Urothelium cell line (cell line): ENCODE data around the gene GALR2.
"Not testable (repeated sequence)": the region's sequence is repeated elsewhere in the genome, so short reads cannot be mapped to it uniquely, and the experiment has no call there.

Experiments used
- DNase-seq: peaks from one replicate; pipeline ENCODE4 v3.0.0; 2011; ENCODE audit warnings: low spot score, mixed read lengths
- FAIRE-seq: peaks from 2 replicates; lab custom pipeline; 2011; peaks lifted over from hg19 to GRCh38; lab: Jason Lieb, UNC

Gene GALR2

DNA sequence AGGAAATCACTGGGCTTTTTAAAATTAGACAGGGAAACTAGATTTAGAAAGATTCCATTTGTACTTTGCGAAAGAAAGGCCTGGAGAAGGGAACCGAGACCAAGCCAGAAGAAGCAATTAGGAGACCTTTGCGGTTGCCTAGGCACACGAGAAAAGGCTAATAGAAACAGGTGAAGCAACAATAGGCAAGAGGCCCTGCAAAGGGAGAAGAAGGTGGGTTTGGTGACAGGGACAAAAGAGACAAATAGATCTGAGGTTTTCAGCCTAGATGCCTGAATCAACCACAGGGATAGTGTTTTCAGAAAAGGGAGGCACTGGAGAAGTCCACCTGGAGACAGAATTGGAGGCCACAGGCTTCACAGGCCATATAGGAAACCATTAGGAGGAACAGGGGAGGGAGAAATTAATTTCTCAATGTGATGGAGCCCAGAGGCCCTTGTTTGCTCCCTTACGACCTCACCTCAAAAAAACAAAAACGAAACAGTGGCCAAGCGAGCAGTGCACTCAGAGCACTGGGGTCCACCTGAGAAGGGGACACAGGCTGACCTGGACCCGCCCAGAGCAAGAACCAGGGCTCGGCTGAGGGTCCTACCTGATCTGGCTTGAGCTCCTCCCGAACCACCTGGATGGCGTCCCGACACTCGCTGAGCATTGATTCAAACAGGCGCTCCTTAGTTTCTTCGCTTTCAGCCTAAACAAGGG is 24.6 kb upstream of the GALR2 start:
- DNase-seq (no peak), FAIRE-seq (no peak)

DNA sequence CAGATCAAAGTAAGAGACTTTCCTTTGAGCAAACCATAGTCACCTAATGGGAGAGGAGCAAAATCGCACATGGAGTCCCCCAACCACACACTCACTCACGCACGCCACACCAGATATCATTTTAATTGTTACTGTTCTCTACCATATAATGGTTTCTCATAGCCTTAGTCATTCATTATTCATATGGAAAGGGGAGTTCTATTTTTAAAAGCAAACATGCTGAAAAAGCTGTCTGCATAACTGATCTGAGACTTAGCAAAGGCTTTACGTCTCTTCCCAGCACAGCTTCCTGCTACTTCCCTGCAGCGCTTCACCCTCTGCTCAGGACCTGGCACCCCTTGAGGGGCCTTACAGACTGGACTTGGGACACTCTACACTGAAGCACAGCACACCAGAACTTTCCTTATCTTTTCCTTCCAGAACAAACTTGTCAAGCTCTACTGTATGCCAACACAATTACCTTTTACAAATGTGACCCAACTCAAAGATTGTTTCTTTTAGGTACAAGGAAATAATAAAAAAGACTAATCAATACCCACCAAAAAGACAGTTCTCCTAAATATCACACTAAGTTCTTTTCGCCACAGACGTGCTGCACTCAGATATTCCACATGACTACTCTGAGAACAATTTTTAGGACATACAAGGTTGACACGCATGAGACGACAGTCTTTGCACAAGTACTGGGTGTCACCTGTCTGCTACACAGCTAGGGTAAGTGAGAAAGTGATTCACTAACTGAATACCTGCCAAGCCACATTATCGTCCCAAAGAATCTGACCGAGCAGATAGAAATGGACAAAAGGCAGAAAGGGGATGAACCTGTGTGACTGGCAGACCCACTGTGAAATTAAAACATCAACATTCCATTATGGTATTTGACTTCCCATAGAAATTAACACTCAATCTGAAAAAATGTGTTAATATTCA is 23.8 kb upstream of the GALR2 start:
- DNase-seq: no peak
- FAIRE-seq: no peak

DNA sequence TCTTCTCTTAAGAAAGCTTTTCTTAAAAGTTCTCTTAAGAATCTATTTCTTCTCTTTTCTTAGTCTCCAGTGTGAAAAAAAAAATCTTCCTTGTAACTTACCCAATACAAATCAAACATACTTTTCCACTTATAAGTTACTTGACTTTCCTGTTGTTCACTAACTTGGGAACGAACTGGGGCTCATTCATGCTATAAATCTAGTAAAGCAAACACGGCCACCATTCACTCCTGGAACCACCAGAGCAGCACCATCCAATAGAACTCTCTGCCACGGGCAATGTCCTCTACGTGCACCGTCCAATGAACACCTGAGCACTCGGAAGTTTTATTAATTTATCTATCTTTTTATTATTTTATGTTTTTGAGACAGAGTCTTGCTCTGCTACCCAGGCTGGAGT is 23.0 kb upstream of the GALR2 start:
- DNase-seq (no peak), FAIRE-seq (no peak)

DNA sequence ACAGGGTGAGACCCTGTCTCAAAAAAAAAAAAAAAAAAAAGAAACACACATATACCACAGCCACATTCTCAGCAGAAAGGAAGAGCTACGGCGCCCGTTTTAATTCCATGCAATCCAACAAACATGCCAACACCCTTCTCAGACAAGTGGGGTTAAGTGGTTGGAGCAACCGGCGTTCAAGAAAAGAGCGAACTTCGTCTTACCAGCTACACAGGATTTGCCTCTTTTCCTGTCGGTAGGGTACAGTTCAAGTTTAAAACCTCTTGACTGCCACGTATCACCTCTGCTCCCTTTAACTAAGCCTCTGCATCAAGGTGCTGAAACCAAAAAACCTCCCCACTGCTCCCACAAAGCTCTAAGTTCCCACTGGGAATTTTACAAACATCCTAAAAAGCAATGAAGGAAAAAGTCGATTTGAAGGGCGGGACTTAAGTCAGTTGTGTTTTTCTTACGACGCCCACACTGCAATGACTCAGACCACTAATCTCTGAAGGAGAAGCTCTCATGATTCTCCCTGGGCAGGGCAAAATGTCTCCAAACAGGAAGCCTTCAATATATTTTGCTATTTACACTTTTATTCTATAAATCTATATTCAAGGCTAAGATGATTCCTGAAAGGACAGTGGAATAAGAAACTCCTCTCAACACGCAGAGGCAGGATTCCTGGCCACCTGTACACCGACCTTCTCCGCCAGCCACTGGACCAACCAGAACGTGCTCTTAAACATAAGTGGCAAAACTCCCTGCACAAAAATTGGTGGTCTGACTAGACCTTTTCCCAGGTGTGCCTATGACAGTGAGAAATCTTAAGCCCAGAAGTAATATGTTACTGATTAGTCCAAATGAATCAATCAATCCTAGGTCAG is 21.1 kb upstream of the GALR2 start:
- no peak for FAIRE-seq
- peak; percentile 50 for DNase-seq

DNA sequence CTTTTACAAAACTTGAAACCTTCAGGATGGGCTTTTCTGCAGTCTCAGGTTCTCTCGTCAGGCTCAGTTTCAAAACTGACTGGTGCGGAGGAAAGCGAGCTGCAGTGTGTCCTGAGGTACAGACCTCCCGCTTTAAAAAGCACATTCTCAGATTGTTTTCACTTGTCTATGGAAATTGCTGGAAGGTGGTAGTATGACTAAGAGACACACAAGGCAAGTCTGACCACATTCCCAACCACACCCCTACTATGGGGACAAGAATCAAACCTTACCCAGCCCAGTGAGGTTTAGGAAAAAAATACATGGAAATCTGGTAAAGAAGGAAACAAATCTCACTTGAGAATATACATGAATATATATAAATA is 20.5 kb upstream of the GALR2 start:
- FAIRE-seq (no peak), DNase-seq (peak; percentile 53)

DNA sequence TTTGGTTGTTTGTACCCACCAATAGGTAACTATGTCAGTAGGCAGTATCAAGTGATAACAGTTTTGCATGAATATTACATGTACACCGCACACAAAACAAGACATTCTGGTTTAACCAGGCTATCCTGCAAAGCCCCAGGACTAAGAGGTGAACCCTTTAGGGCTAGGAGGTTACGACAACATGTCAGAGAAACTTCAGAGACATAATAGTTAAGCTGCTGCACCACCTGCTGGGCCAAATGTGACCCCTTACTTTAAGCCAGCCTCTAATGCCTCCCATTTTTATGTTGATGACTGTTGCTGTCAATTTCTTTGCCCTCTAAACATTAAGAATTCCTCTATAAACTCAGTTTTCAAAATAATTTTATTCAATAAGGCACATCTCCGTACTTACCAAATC is 17.7 kb upstream of the GALR2 start:
- FAIRE-seq: no peak
- no peak for DNase-seq

DNA sequence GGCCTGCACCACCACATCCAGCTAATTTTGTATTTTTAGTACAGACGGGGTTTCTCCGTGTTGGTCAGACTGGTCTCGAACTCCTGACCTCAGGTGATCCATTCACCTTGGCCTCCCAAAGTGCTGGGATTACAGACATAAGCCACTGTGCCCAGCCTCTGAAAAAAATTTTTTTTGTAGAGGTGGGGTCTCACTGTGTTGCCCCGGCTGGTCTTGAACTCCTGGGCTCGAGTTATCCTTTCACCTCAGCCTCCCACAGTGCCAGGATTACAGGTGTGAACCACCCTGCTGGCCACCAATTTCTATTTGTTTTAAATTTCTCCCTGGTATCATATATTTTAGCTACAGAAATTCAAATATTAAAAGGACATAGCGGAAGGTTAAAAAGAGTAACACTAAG is 16.3 kb upstream of the GALR2 start:
- FAIRE-seq, DNase-seq: not testable (repeated sequence)

DNA sequence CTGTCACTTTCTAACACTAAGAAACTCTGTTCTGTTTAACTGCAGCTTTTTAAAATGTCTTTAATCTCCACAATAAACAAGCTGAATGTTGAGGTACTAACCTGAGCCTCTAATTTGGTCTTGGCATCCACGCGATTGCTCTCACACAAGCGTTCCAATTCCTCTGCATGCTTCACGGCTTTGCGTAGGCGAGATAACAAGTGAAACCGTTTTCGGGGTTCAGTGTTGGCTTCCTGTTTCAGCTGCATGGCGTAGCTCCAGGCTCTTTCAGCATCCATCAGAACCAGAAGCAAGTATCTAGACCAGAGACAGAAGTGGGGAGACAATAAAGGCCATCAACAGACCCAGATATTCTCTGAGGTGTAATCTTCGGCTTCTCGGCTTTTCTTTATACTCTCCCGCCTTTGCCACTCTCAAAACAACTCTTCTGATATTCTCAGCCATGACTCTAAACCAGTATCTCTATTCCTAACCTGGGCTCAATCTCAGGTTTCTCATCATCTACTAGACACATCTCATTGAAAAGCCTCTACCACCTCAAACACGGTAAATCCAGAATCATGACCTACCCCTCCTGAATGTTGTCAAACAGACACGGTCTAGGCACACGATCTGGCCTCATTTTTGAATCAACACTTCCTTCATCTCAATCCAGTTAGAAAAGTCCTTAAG is 10.6 kb upstream of the GALR2 start:
- DNase-seq (no peak), FAIRE-seq (no peak)

DNA sequence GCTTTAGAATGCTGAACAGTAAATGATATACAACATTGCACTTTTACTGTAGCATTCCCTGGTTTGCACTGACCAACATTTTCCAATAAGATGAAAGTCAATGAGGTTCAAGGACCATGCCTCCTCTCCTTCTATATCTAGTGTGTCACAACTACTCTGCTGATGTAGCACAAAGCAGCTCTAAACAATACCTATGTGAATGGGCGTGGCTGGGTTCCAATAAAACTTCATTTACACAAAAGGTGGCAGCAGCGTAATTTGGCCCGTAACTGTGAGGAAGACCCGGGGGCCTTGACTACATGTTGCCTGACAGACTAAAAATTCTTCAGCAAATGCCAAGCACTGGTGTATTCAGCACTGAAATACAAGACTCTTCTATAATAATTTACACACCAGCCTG is 8.8 kb upstream of the GALR2 start:
- FAIRE-seq (no peak), DNase-seq (no peak)

DNA sequence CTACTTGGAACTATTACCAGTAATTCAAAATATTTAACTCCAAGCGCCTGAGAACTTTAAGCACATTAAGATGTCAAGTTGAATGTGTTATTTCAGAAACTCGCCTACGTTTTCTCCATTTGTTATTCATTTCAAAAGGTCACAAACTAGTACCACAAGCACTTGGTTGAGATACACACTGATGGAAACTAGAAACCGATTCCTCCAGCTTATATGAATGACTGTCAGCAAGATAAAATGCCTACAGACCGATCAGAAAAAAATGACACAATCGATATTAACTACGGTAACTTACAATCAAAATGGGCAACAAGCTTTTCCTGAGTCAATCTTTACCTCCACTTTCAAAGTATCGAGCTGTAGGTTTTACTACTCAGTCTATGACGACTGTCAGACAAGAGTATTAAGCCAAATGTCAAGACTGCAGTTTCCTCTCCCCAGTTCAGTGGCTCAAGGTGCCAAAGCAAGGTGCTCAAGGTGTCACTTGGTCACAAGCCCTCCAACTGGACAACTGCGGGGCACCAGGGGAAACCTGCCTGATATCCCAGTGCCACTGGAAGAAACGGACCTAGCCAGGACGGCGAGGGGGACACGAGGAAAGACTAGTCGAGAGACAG is 2.9 kb upstream of the GALR2 start:
- DNase-seq (no peak), FAIRE-seq (no peak)

DNA sequence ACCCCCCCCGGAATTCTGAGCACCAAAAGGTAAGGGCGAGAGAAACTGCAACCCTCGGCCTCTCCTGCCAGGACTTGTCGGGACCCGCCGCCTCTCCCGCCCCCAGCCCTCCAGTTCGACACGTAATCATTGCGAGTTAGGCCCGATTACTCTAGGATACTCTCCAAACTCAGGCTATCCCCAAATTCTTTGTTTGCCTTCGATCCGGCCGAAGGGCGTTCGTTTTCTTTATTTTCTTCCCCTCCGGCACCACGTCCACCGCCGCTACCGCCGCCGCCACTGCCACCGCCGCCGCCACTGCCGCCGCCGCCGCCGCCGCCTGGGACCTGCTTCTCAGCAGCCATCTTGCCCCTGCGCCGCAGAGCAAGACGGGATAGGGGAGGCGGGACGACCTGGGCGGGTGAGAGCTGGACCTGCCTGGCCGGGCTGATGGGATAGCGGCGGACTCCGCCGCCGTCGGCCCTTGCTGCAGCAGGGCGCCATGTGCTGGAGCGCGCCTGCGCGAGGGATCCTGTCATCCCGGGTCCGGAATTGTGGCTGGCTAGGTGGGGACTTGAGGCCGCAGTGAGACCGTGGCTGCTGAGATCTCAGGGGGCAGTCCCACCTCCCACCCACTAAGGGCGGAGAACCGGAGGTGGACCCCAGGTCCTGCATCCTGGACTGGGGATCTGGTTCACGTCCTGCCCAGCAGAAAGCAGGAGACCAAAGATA is 2.3 kb upstream of the GALR2 start, which contains the start of gene SRP68:
TSS of gene SRP68 (minus strand) at position 370 of the 711 bp plus-strand sequence. CDS start at position 344, 26 bp downstream.
- peak; percentile 99 for FAIRE-seq
- DNase-seq: peak; percentile 99

DNA sequence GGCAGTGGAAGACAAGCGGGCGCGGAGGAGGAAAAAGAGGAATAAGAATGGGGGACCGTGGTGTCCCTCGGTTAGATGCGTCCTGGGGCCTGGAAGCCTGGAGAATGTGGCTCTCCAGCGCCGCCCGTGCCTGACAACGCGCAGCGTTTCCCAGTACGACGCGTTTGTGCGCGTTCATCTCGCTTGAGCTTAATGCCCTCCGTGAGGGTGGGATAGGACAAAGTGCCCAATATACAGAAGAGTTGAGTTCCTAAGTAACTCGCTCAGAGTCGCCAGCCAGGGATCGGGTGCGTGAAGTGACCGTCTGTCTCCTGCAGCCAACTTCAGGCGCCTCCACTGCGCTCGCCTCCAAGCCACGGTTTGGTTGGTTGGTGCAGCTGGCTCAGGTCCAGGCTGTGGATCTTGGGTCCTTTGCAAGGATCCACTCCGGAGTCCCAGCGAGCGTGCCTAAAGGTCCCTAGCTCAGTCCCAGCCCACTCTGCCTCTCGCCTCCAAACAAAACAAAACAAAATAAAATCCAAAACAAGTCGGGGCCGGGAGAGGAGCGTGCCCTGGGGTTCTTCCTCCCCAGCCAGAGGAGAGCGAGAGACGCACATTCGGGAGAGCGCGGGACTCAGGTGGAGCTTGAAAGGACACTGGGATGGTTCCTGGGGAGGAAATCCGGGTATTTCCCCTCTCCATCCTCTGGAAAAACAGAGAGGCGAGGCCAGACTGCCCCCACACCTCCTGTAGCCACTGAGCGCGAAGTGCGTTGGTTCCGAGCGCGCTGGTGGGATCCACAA is 974 bp downstream of the GALR2 start:
- peak; percentile 51 for DNase-seq
- no peak for FAIRE-seq

DNA sequence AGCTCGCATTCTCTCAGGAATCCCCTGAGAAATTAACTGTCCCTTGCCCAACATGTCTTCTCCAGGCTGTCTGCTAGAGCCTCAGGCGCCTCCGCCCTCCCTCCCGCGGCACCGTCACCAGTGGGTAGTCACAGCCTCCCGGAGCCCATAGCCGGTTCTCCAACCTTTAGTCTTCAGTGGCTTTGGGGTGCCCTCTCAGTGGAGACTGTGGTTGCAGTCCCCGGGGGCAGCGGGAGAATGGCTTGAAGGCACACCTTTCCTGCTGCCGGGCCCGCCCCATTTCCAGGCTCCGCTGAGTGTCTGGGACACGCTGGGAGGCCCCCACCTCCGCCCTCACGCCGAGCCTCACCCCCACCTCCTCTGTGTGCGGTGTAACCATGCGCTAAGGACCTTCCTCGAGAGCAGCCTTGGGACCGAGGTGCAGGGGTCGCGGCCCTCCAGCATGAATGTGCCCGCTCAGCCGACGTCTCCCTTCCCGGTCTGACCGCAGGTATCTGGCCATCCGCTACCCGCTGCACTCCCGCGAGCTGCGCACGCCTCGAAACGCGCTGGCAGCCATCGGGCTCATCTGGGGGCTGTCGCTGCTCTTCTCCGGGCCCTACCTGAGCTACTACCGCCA is 1.7 kb downstream of the GALR2 start:
- DNase-seq: no peak

DNA sequence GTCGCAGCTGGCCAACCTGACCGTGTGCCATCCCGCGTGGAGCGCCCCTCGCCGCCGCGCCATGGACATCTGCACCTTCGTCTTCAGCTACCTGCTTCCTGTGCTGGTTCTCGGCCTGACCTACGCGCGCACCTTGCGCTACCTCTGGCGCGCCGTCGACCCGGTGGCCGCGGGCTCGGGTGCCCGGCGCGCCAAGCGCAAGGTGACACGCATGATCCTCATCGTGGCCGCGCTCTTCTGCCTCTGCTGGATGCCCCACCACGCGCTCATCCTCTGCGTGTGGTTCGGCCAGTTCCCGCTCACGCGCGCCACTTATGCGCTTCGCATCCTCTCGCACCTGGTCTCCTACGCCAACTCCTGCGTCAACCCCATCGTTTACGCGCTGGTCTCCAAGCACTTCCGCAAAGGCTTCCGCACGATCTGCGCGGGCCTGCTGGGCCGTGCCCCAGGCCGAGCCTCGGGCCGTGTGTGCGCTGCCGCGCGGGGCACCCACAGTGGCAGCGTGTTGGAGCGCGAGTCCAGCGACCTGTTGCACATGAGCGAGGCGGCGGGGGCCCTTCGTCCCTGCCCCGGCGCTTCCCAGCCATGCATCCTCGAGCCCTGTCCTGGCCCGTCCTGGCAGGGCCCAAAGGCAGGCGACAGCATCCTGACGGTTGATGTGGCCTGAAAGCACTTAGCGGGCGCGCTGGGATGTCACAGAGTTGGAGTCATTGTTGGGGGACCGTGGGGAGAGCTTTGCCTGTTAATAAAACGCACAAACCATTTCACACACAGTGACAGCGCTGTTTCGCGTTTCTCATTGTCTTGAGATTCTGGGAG is 2.4 kb downstream of the GALR2 start:
- peak; percentile 80 for FAIRE-seq
- DNase-seq: no peak

More for the DNA sequence above, 1.7 kb downstream of the GALR2 start:
- no peak for FAIRE-seq

DNA sequence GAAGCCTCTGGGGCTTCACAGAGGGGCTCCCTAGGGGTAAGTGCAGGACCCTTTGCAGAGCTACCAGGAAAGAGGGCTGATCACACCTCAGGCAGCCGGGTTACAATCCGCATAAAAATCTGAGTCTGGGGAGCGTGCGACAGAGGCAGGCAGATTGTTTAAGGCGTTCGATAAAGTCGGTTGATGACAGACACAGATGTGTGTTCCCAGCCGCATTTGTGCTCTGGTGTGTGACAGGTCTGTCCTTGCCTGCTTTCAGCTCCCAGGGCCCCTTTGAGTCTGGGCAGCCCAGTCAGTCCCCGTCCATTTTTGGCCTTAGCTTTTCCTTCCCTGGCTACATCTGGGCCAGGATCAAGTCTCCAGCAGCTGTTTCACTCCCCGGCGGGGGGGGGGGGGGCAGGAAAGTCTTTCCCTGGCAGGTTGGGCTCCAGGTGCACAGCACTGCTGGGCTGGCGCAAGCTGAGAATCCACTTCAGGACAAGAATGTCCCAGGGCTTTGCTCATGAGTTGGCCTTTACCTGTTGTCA is 3.1 kb downstream of the GALR2 start:
- peak; percentile 31 for DNase-seq
- FAIRE-seq: peak; percentile 68

DNA sequence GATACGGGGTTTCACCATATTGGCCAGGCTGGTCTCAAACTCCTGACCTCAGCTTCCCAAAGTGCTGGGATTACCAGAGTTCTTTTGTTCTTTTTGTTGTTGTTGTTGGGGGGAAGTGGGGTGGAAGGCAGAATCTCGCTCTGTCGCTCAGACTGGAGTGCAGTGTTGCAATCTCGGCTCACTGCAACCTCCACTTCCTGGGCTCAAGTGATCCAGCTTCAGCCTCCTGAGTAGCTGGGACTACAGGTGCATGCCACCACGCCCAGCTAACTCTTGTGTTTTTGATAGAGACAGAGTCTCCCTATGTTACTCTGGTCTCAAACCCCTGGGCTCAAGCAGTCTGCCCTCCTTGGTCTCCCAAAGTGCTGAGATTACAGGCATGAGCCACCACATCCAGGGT is 3.8 kb downstream of the GALR2 start:
- not testable (repeated sequence) for FAIRE-seq, DNase-seq
